ENCODE measurements around the gene EPO. TPM values are rescaled to one million over a fixed set of nuclear protein-coding genes. Genes with fewer than 3 reads are reported as not detected.

Gene EPO
- total RNA-seq, 2 donors from 2014 or later, result 1.3 to 2.6 TPM

DNA sequence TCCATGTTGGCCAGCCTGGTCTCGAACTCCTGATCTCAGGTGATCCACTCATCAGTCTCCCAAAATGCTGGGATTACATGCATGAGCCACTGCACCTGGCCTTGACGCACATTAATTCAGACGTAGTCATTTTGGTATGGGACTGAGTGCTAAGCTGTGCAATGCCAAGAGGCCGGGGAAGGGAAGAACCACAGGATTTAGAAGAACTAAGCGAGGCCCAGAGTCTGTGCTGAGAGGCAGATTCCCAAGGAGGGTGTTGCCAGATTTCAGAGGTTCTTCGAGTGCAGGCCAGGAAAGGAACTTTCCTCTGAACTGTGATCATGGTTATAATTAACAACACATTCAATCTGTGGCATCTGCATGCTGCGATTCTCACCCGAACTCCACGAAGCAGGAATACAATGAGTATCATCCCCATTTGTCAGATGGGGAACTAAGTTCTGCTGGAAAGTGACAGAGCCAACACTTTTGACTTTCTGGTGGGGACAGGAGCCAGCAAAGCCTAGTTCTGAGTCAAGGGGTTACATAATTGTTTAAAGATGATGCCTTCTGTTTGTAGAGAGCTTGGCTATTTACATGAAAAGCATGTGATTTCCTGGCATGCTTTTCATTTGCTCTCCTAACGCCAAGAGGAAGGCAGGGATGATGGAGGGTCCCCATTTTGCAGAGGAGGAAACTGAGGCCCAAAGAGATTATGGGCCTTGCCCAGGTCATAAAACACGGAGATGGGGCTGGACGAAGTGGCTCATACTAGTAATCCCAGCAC is 6.9 kb downstream of the EPO start:
- H3K36me3 ChIP-seq (replicated peaks in 1 of 2; ENCODE audit: insufficient read depth in 1 of 2, low read depth in 2 of 2), result no peaks in the 10 kb centered on the region
- ATAC-seq (no peak), DNase-seq (no peak)
- TF ChIP-seq, protein P1, sequence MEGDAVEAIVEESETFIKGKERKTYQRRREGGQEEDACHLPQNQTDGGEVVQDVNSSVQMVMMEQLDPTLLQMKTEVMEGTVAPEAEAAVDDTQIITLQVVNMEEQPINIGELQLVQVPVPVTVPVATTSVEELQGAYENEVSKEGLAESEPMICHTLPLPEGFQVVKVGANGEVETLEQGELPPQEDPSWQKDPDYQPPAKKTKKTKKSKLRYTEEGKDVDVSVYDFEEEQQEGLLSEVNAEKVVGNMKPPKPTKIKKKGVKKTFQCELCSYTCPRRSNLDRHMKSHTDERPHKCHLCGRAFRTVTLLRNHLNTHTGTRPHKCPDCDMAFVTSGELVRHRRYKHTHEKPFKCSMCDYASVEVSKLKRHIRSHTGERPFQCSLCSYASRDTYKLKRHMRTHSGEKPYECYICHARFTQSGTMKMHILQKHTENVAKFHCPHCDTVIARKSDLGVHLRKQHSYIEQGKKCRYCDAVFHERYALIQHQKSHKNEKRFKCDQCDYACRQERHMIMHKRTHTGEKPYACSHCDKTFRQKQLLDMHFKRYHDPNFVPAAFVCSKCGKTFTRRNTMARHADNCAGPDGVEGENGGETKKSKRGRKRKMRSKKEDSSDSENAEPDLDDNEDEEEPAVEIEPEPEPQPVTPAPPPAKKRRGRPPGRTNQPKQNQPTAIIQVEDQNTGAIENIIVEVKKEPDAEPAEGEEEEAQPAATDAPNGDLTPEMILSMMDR (IDR thresholded peaks at IDR 0.05), result no peak
- TF ChIP-seq POLR2A (IDR thresholded peaks at IDR 0.05), result no peak
- 68 to 70% methylated on average over 12 of the region's 12 CpGs for WGBS, 2 donors
- no peak overlapping the region for H3K27ac ChIP-seq
- no peaks in the 10 kb centered on the region for H3K9me3 ChIP-seq
- H3K4me3 ChIP-seq, result no peak overlapping the region
- intact Hi-C loops (cut with DNase I), result no loop called here
- peaks cover 37% of the 10 kb centered on the region for H3K4me1 ChIP-seq
- no peaks in the 10 kb centered on the region for H3K27me3 ChIP-seq

DNA sequence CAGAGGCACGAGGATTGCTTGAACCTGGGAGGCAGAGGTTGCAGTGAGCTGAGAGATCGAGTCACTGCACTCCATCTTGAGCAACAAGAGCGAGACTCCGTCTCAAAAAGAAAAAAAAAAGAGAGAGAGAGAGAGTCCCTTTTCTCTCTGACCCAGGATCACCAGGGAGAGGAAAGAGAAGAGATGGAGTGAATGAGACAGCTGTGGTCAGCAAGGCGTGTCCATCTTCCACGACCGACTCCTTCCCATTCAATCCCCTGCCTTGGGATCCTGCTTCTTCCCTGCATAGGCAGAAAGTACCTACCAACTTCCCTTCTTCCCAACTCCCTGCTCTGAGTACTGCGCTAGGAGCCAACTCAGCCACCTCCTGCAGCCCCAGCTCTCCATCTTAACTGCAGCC is 7.9 kb downstream of the EPO start:
- no peak for ATAC-seq
- intact Hi-C loops (cut with DNase I), result no loop called here

DNA sequence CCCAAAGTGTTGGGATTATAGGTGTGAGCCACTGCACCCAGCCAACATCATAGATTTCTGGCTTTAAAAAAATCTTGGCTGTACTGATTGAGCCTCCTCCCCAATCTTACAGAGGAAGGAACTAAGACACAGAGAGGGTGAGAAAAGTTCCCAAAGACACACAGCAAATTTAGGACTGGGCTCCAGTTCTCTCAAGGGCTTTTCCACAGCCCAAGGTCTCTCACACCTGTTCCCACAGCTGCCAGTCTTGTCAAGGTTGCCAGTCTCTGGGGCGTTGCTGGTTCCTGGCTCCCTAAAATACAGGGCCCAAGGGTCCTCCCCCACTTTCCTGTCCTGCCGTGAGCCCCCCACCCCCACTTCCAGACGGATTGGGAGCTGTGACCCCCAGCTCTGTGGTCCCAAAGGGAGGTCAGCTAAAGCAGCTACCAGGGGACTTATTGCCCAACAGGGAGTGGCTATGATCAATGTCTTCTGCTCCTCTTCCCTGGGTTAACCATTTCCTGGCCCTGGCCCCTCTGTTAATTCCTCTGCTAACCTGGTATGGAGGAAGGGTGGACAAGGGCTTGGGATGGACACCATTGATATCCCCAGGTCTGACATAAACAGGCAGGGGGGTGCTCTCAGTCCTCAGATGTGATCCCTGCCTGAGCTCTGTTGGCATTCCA is 10.0 kb downstream of the EPO start:
- intact Hi-C loops (cut with DNase I), result no loop called here
- TF ChIP-seq POLR2A (IDR thresholded peaks at IDR 0.05), result no peak
- TF ChIP-seq, protein P1 (IDR thresholded peaks at IDR 0.05), result no peak
- 27% methylated on average over 3 of the region's 3 CpGs; no CpG with 5 or more reads in 1 of the 2 donors for whole genome bisulfite sequencing, 2 donors
- Histone ChIP-seq H3K4me3 (no peak overlapping the region), H3K36me3 (replicated peaks in 1 of 2; ENCODE audit: insufficient read depth in 1 of 2, low read depth in 2 of 2) (no peaks in the 10 kb centered on the region), H3K4me1 (peaks cover 6% of the 10 kb centered on the region), H3K27me3 (no peaks in the 10 kb centered on the region), H3K27ac (no peak overlapping the region), H3K9me3 (no peaks in the 10 kb centered on the region)
- no peak for DNase-seq
- no peak for ATAC-seq

More for the DNA sequence above, 7.9 kb downstream of the EPO start:
- DNase-seq, result no peak
- Histone ChIP-seq H3K9me3 (no peaks in the 10 kb centered on the region), H3K36me3 (replicated peaks in 1 of 2; ENCODE audit: insufficient read depth in 1 of 2, low read depth in 2 of 2) (no peaks in the 10 kb centered on the region), H3K27me3 (no peaks in the 10 kb centered on the region), H3K4me1 (peaks cover 27% of the 10 kb centered on the region), H3K4me3 (no peak overlapping the region), H3K27ac (no peak overlapping the region)
- 81 to 87% methylated on average over 8 of the region's 8 CpGs for WGBS, 2 donors
- TF ChIP-seq, protein P1 (IDR thresholded peaks at IDR 0.05), result no peak
- no peak for TF ChIP-seq POLR2A (IDR thresholded peaks at IDR 0.05)

DNA sequence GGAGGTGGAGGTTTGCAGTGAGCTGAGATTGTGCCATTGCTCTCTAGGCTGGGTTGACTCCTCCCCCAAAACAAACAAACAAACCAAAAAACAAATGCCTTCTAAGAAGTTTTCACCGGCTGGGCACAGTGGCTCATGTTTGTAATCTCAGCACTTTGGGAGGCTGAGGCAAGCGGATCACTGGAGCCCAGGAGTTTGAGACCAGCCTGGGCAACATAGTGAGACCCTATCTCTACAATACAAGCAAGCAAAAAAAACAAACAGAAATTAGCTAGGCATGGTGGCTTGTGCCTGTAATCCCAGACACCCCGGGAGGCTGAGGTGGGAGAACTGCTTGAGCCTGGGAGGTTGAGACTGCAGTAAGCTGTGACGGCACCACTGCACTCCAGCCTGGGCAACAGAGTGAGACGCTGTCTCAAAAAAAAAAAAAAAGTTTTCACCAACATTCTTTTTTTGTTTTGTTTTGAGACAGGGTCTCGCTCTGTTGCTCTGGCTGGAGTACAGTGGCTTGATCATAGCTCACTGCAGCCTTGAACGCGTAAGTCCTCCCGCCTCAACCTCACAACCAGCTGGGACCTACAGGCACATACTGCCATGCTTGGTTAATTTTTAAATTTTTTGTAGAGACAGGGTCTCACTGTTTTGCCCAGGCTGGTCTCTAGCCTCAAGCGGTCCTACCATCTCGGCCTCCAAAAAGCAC is 11.8 kb downstream of the EPO start:
- Histone ChIP-seq H3K27ac (no peak overlapping the region), H3K27me3 (no peaks in the 10 kb centered on the region), H3K4me1 (no peaks in the 10 kb centered on the region), H3K36me3 (replicated peaks in 1 of 2; ENCODE audit: insufficient read depth in 1 of 2, low read depth in 2 of 2) (no peaks in the 10 kb centered on the region), H3K9me3 (no peaks in the 10 kb centered on the region), H3K4me3 (no peak overlapping the region)
- TF ChIP-seq POLR2A (IDR thresholded peaks at IDR 0.05), result no peak
- TF ChIP-seq, protein P1 (IDR thresholded peaks at IDR 0.05), result no peak
- DNase-seq (no peak), ATAC-seq (no peak)
- intact Hi-C loops (cut with DNase I), result no loop called here
- 84 to 86% methylated on average over 8 to 11 of the region's 11 CpGs for whole genome bisulfite sequencing, 2 donors

All from body of pancreas (tissue), 4 donors.